HepG2 (cell line): Measurements from ENCODE around the gene HINFP.

Experiments
- CC2D1A ChIP-seq: sonication (generic); formaldehyde crosslinking; IDR thresholded peaks from 2 replicates; pipeline ENCODE4 v1.8.1; 2023; ENCODE audit warnings: mild to moderate bottlenecking, missing genetic modification reagents
- NFE2L1 ChIP-seq: sonication (generic); formaldehyde crosslinking; IDR thresholded peaks from 2 replicates; pipeline ENCODE4 v1.4.0; 2020; ENCODE audit warnings: missing genetic modification reagents, mild to moderate bottlenecking, borderline replicate concordance
- RFX5 ChIP-seq: IDR thresholded peaks from 2 replicates; pipeline ENCODE4 v1.6.1; 2011; ENCODE audit warnings: low read depth, low read length, improper control_type of control experiment
- ZBTB4 ChIP-seq: sonication (generic); formaldehyde crosslinking; IDR thresholded peaks from 2 replicates; pipeline ENCODE4 v1.4.0; 2020; ENCODE audit warnings: missing genetic modification reagents, mild to moderate bottlenecking, borderline replicate concordance
- ZNF121 ChIP-seq: sonication (generic); formaldehyde crosslinking; IDR thresholded peaks from 2 replicates; pipeline ENCODE4 v1.5.0; 2020; ENCODE audit warnings: mild to moderate bottlenecking, missing genetic modification reagents
- ZNF772 ChIP-seq: sonication (generic); formaldehyde crosslinking; IDR thresholded peaks from 2 replicates; pipeline ENCODE4 v1.5.0; 2020; ENCODE audit warnings: mild to moderate bottlenecking, missing genetic modification reagents

GRCh38 chr11:119154178-119154577 is 32.8 kb downstream of the HINFP start:
- no peak for TF ChIP-seq NFE2L1 (CRISPR knock-in tag)
- no peak for TF ChIP-seq CC2D1A (CRISPR knock-in tag)
- no peak for TF ChIP-seq RFX5
- no peak for TF ChIP-seq ZNF772 (CRISPR knock-in tag)
- no peak for TF ChIP-seq ZNF121 (CRISPR knock-in tag)
- no peak for TF ChIP-seq ZBTB4 (CRISPR knock-in tag)
